HepG2 (cell line): Measurements from ENCODE around the gene CYP19A1. TPM values are rescaled to one million over a fixed set of nuclear protein-coding genes. Genes with fewer than 3 reads are reported as not detected.

Source experiments
- FOXA3 ChIP-seq: IDR thresholded peaks from 2 replicates; pipeline ENCODE4 v1.6.1; 2016; ENCODE audit warnings: missing genetic modification reagents, missing compliant biosample characterization
- KAT7 ChIP-seq: IDR thresholded peaks from 2 replicates; pipeline ENCODE4 v1.6.1; 2018; ENCODE audit warnings: borderline replicate concordance, missing compliant biosample characterization
- KLF11 ChIP-seq: IDR thresholded peaks from 2 replicates; pipeline ENCODE4 v1.6.1; 2016; ENCODE audit warnings: missing compliant biosample characterization
- NCOA2 ChIP-seq: sonication (generic); formaldehyde crosslinking; IDR thresholded peaks from 2 replicates; pipeline ENCODE4 v1.8.0; 2022; ENCODE audit warnings: inconsistent platforms
- NONO ChIP-seq, 2 experiments: fragments of 450-650 bp in 1 of 2; sonication (generic) in 1 of 2; formaldehyde crosslinking in 1 of 2; IDR thresholded peaks in 1 of 2; conservative IDR thresholded peaks in 1 of 2; 2 replicates each; pipeline versions ENCODE4 v1.6.1 to v1.8.0; 2017 to 2022; ENCODE audit warnings: mild to moderate bottlenecking in 1 of 2, missing genetic modification reagents in 1 of 2, moderate library complexity in 1 of 2
- RARA ChIP-seq: IDR thresholded peaks from 2 replicates; pipeline ENCODE4 v1.6.1; 2016; ENCODE audit warnings: missing genetic modification reagents, missing compliant biosample characterization
- RELA ChIP-seq: sonication (generic); formaldehyde crosslinking; IDR thresholded peaks from 2 replicates; pipeline ENCODE4 v1.4.0; 2020; ENCODE audit warnings: missing genetic modification reagents
- REPIN1 ChIP-seq: sonication (generic); formaldehyde crosslinking; IDR thresholded peaks from 2 replicates; pipeline ENCODE4 v1.8.0; 2022; ENCODE audit warnings: missing genetic modification reagents, low read depth, mild to moderate bottlenecking, borderline replicate concordance
- RFX5 ChIP-seq: IDR thresholded peaks from 2 replicates; pipeline ENCODE4 v1.6.1; 2011; ENCODE audit warnings: low read depth, low read length, improper control_type of control experiment
- TCF7 ChIP-seq: sonication (generic); IDR thresholded peaks from 2 replicates; pipeline ENCODE4 v1.6.1; 2016; ENCODE audit warnings: antibody characterized with exemption, low read depth
- TRIM22 ChIP-seq: fragments of 450-650 bp; IDR thresholded peaks from 2 replicates; pipeline ENCODE4 v1.6.1; 2017
- ZNF318 ChIP-seq: sonication (generic); formaldehyde crosslinking; IDR thresholded peaks from 2 replicates; pipeline ENCODE4 v1.4.0; 2020; ENCODE audit warnings: mild to moderate bottlenecking, missing genetic modification reagents
- ZNF382 ChIP-seq: sonication (generic); formaldehyde crosslinking; IDR thresholded peaks from 2 replicates; pipeline ENCODE4 v1.5.0; 2020; ENCODE audit warnings: missing genetic modification reagents, mild to moderate bottlenecking, borderline replicate concordance
- ZNF460 ChIP-seq: sonication (generic); formaldehyde crosslinking; IDR thresholded peaks from 2 replicates; pipeline ENCODE4 v1.5.1; 2020; ENCODE audit warnings: missing genetic modification reagents, mild to moderate bottlenecking, borderline replicate concordance
- polyA plus RNA-seq, 8 experiments: library from polyadenylated mRNA; depleted of rRNA in 3 of 8; stranded (reverse) in 7 of 8; unstranded in 1 of 8; fragments of >200 nt; fragmentation: Illumina TruSeq in 4 of 8; extraction: Trizol in 4 of 8; gene quantifications; 2 replicates each; pipeline versions ENCODE4 v1.2.1 to v1.2.3, GENCODE V29; 2011 to 2016; ENCODE audit warnings: low read depth in 4 of 8, missing spikeins in 1 of 8, mixed read lengths in 1 of 8; ENCODE audit not compliant: insufficient read depth in 1 of 8
- total RNA-seq, 5 experiments: library from RNA; depleted of rRNA; stranded (reverse); fragments of >200 nt; fragmentation: Illumina TruSeq; extraction: Trizol; gene quantifications; 2 replicates each; pipeline ENCODE4 v1.2.3, GENCODE V29; 2016; ENCODE audit warnings: low read depth in 1 of 5
- TF ChIP-seq, protein P1 (sequence below): sonication (generic); formaldehyde crosslinking; IDR thresholded peaks from 2 replicates; pipeline ENCODE4 v1.8.1; 2023; ENCODE audit warnings: missing genetic modification reagents, mild to moderate bottlenecking, borderline replicate concordance
- TF ChIP-seq, protein P2 (sequence below): sonication (generic); formaldehyde crosslinking; IDR thresholded peaks from 2 replicates; pipeline ENCODE4 v1.9.0; 2021; ENCODE audit warnings: missing genetic modification reagents, borderline replicate concordance

CYP19A1 gene
- total and polyA plus RNA-seq, 2 of the 13 experiments (the other 11 are each of a cell fraction or from before 2014, with no cell fraction given): 10.9 to 23.0 TPM

GRCh38 chr15:51380999-51381806 lies 42.8 kb upstream of the CYP19A1 start (continued):
- TF ChIP-seq ZNF318 (CRISPR knock-in tag) (0 out of 2 replicates have a peak, but pooled peaks have one; percentile 33), FOXA3 (CRISPR knock-in tag) (0 out of 2 replicates have a peak, but pooled peaks have one; percentile 24), RELA (CRISPR knock-in tag) (no peak), ZNF460 (CRISPR knock-in tag) (no peak), KLF11 (CRISPR knock-in tag) (no peak), RARA (peak; percentile 23; the same call in 1 of the 2 replicates), REPIN1 (0 out of 2 replicates have a peak, but pooled peaks have one; percentile 47), TRIM22 (no peak), RFX5 (no peak), NONO (IDR thresholded peaks at IDR 0.05) (no peak), NONO (CRISPR knock-in tag; conservative IDR thresholded peaks at IDR 0.05) (0 out of 2 replicates have a peak, but pooled peaks have one; percentile 33), KAT7 (no peak), NCOA2 (CRISPR knock-in tag) (0 out of 2 replicates have a peak, but pooled peaks have one; percentile 17), ZNF382 (CRISPR knock-in tag) (no peak), TCF7 (no peak)
- TF ChIP-seq, protein P1, sequence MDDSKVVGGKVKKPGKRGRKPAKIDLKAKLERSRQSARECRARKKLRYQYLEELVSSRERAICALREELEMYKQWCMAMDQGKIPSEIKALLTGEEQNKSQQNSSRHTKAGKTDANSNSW: no peak
- TF ChIP-seq, protein P2, sequence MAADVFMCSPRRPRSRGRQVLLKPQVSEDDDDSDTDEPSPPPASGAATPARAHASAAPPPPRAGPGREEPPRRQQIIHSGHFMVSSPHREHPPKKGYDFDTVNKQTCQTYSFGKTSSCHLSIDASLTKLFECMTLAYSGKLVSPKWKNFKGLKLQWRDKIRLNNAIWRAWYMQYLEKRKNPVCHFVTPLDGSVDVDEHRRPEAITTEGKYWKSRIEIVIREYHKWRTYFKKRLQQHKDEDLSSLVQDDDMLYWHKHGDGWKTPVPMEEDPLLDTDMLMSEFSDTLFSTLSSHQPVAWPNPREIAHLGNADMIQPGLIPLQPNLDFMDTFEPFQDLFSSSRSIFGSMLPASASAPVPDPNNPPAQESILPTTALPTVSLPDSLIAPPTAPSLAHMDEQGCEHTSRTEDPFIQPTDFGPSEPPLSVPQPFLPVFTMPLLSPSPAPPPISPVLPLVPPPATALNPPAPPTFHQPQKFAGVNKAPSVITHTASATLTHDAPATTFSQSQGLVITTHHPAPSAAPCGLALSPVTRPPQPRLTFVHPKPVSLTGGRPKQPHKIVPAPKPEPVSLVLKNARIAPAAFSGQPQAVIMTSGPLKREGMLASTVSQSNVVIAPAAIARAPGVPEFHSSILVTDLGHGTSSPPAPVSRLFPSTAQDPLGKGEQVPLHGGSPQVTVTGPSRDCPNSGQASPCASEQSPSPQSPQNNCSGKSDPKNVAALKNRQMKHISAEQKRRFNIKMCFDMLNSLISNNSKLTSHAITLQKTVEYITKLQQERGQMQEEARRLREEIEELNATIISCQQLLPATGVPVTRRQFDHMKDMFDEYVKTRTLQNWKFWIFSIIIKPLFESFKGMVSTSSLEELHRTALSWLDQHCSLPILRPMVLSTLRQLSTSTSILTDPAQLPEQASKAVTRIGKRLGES (CRISPR knock-in tag): no peak
